Endothelial cell of umbilical vein (primary cell): ENCODE results near the gene IGHMBP2. TPM values are rescaled to one million over a fixed set of nuclear protein-coding genes. Genes with fewer than 3 reads are reported as not detected.

Experiments
- BruUV-seq: library from RNA; stranded (reverse); fragments of 400-500 nt; replicated peaks from 2 replicates; lab custom pipeline; 2021; lab: Mats Ljungman, UMichigan
- CTCF ChIA-PET: fragments of 300-600, 350-600 bp; sonication (Branson Sonifier 250); formaldehyde crosslinking; loops from one replicate; lab custom pipeline; 2021; ENCODE audit warnings: antibody characterized with exemption, inconsistent platforms; lab: Charles Lee
- POLR2A ChIA-PET: fragments of 300-600, 350-600 bp; sonication (Branson Sonifier 250); formaldehyde crosslinking; loops from one replicate; lab custom pipeline; 2021; ENCODE audit warnings: antibody characterized with exemption, inconsistent platforms; lab: Charles Lee
- DNase-seq: peaks from one replicate; pipeline ENCODE4 v3.0.0-alpha.2; 2011; ENCODE audit warnings: low read depth, low spot score
- FAIRE-seq: peaks from 2 replicates; lab custom pipeline; 2011; peaks lifted over from hg19 to GRCh38; lab: Jason Lieb, UNC
- H2AFZ ChIP-seq: 2 replicates; pipeline ENCODE4 v1.6.0; 2012; ENCODE audit warnings: low read depth, low read length, control low read depth, inconsistent platforms
- H3K27ac ChIP-seq: 2 replicates; pipeline ENCODE4 v1.5.1; 2011; ENCODE audit warnings: low read depth, mild to moderate bottlenecking, control low read depth, low read length, moderate library complexity; ENCODE audit not compliant: insufficient read depth
- H3K27me3 ChIP-seq, 2 experiments: 2 replicates each; pipeline versions ENCODE4 v1.6.0 to v1.6.1; 2011; ENCODE audit warnings: low read length in 2 of 2, mixed read lengths in 1 of 2; ENCODE audit not compliant: control insufficient read depth in 2 of 2, insufficient read depth in 2 of 2
- H3K36me3 ChIP-seq, 2 experiments: 2 replicates in 1 of 2; 3 replicates in 1 of 2; pipeline ENCODE4 v1.5.1; 2011; ENCODE audit warnings: low read length in 2 of 2, mild to moderate bottlenecking in 1 of 2, moderate library complexity in 1 of 2; ENCODE audit not compliant: control insufficient read depth in 2 of 2, insufficient read depth in 2 of 2; ENCODE audit errors: extremely low read depth in 1 of 2
- H3K4me1 ChIP-seq: 3 replicates; pipeline ENCODE4 v1.5.1; 2011; ENCODE audit warnings: mild to moderate bottlenecking, low read length; ENCODE audit not compliant: control insufficient read depth, insufficient read depth; ENCODE audit errors: extremely low read depth
- H3K4me2 ChIP-seq: 2 replicates; pipeline ENCODE4 v1.6.1; 2011; ENCODE audit warnings: low read length, control low read depth, mixed read lengths; ENCODE audit not compliant: insufficient read depth
- H3K4me3 ChIP-seq, 3 experiments: fragments of 200-600 bp in 1 of 3; sonication (generic), shearing (Covaris generic) in 1 of 3; replicated peaks in 1 of 3; 2 replicates each; pipeline ENCODE4 v1.5.1; 2011 to 2016; ENCODE audit warnings: control low read depth in 3 of 3, low read length in 3 of 3, mild to moderate bottlenecking in 2 of 3, inconsistent platforms in 1 of 3, low read depth in 1 of 3, moderate library complexity in 1 of 3; ENCODE audit not compliant: insufficient read depth in 1 of 3
- H3K79me2 ChIP-seq: 2 replicates; pipeline ENCODE4 v1.6.0; 2012; ENCODE audit warnings: low read length, inconsistent platforms; ENCODE audit not compliant: control insufficient read depth, insufficient read depth
- H3K9ac ChIP-seq: replicated peaks from 2 replicates; pipeline ENCODE3; 2011; ENCODE audit warnings: low read length, control low read depth; ENCODE audit not compliant: insufficient read depth; ENCODE audit errors: extremely low read depth
- H3K9me1 ChIP-seq: replicated peaks from 3 replicates; pipeline ENCODE4 v1.6.0; 2011; ENCODE audit warnings: mild to moderate bottlenecking, low read length; ENCODE audit not compliant: control insufficient read depth, insufficient read depth; ENCODE audit errors: extremely low read depth
- H3K9me3 ChIP-seq: replicated peaks from 2 replicates; pipeline ENCODE4 v1.5.1; 2012; ENCODE audit warnings: low read length, inconsistent platforms; ENCODE audit not compliant: control insufficient read depth, insufficient read depth
- H4K20me1 ChIP-seq: replicated peaks from 2 replicates; pipeline ENCODE3; 2011; ENCODE audit warnings: mild to moderate bottlenecking, low read length; ENCODE audit not compliant: control insufficient read depth, insufficient read depth; ENCODE audit errors: extremely low read depth
- CTCF ChIP-seq, 2 donors: IDR thresholded peaks; 1 replicate in 1 of 2; 2 replicates in 1 of 2; pipeline ENCODE4 v1.5.1; 2011; ENCODE audit warnings: low read length in 2 of 2, mild to moderate bottlenecking in 2 of 2, moderate library complexity in 2 of 2, control low read depth in 1 of 2, inconsistent platforms in 1 of 2, low read depth in 1 of 2; ENCODE audit not compliant: insufficient read depth in 1 of 2; ENCODE audit errors: extremely low read depth in 1 of 2
- EZH2 ChIP-seq: IDR thresholded peaks from 2 replicates; pipeline ENCODE4 v1.6.1; 2012; ENCODE audit warnings: borderline replicate concordance, low read depth, mild to moderate bottlenecking, moderate library complexity, low read length, inconsistent platforms; ENCODE audit not compliant: severe bottlenecking
- FOS ChIP-seq: IDR thresholded peaks from 2 replicates; pipeline ENCODE4 v1.6.1; 2011; ENCODE audit warnings: mild to moderate bottlenecking, low read length, moderate library complexity, borderline replicate concordance; ENCODE audit not compliant: insufficient read depth
- GATA2 ChIP-seq: IDR thresholded peaks from 2 replicates; pipeline ENCODE4 v1.7.0; 2011; ENCODE audit warnings: low read depth, mild to moderate bottlenecking, moderate library complexity, mixed read lengths, low read length; ENCODE audit not compliant: insufficient read length, insufficient read depth
- JUN ChIP-seq: IDR thresholded peaks from 2 replicates; pipeline ENCODE4 v1.6.1; 2011; ENCODE audit warnings: borderline replicate concordance, low read depth; ENCODE audit not compliant: insufficient read length, insufficient read depth
- MAX ChIP-seq: IDR thresholded peaks from 2 replicates; pipeline ENCODE4 v1.6.1; 2011; ENCODE audit not compliant: insufficient read depth, insufficient read length
- MYC ChIP-seq: IDR thresholded peaks from one replicate; pipeline ENCODE4 v1.6.1; 2011; ENCODE audit warnings: mild to moderate bottlenecking, low read depth, low read length
- POLR2A ChIP-seq: IDR thresholded peaks from 2 replicates; pipeline ENCODE4 v1.6.1; 2012; ENCODE audit warnings: low read depth, mild to moderate bottlenecking, control low read depth, low read length
- POLR2AphosphoS5 ChIP-seq: IDR thresholded peaks from 2 replicates; pipeline ENCODE4 v1.6.1; 2012; ENCODE audit warnings: low read depth, mild to moderate bottlenecking, control low read depth, low read length, moderate library complexity; ENCODE audit not compliant: insufficient read depth
- dilution Hi-C: fragments of 300-500 bp; cut with MboI; formaldehyde crosslinking; loops from one replicate; pipeline ENCODE4 v1.15.0; 2019; ENCODE audit warnings: low sequenced_read_pairs; ENCODE audit not compliant: extremely low pct_ligation_motif_present
- intact Hi-C: fragments of 100-400 bp; cut with micrococcal nuclease; formaldehyde crosslinking; loops from one replicate; pipeline ENCODE4 v1.10.0; 2022
- polyA plus RNA-seq, 4 experiments: library from polyadenylated mRNA; depleted of rRNA in 3 of 4; stranded (reverse) in 3 of 4; unstranded in 1 of 4; fragments of >200 nt; gene quantifications; 2 replicates each; pipeline versions ENCODE4 v1.2.1 to v1.2.3, GENCODE V29; 2011 to 2012; ENCODE audit warnings: missing spikeins in 1 of 4
- total RNA-seq: library from RNA; stranded (reverse); gene quantifications from 2 replicates; pipeline ENCODE4 v1.2.3, GENCODE V29; 2021

Gene IGHMBP2
- total and polyA plus RNA-seq, 2 donors (not counting 3 experiments of a cell fraction or from before 2014, with no cell fraction given) = 10.9 to 25.1 TPM

- POLR2A ChIA-PET = no interaction called here
- intact Hi-C loops (no loop called here), dilution Hi-C loops (no loop called here)
- Histone ChIP-seq H3K4me3 (no peak overlapping the region), H3K27me3 (peaks cover 0 to under 1% of the 10 kb centered on the region in 2 experiments), H3K4me1 (no peaks in the 10 kb centered on the region), H3K9me3 (no peaks in the 10 kb centered on the region), H3K27ac (no peak overlapping the region), H4K20me1 (no peaks in the 10 kb centered on the region), H3K36me3 (no peaks in the 10 kb centered on the region), H3K9me1 (no peaks in the 10 kb centered on the region), H3K9ac (no peak overlapping the region), H3K79me2 (no peaks in the 10 kb centered on the region), H3K4me2 (no peak overlapping the region), H2AFZ (no peak overlapping the region)
- no TSS peak for BruUV-seq
- CTCF ChIA-PET = no interaction called here
- FAIRE-seq (no peak), DNase-seq (no peak)
- TF ChIP-seq CTCF (IDR thresholded peaks at IDR 0.05; ENCODE audit: extremely low read depth in 1 of 2, insufficient read depth in 1 of 2, low read depth in 1 of 2, low read length in 2 of 2) (no peak), POLR2A (no peak)
Observed at GRCh38 chr11:68976095-68976494, 72.4 kb downstream of the IGHMBP2 start.

GRCh38 chr11:68976563-68976962 is 72.9 kb downstream of the IGHMBP2 start:
- peak; percentile 37 for FAIRE-seq
- no peaks in the 10 kb centered on the region for H3K36me3 ChIP-seq
- no peaks in the 10 kb centered on the region for H3K9me1 ChIP-seq
- TF ChIP-seq MAX = no peak
- TF ChIP-seq EZH2 = no peak
- TF ChIP-seq JUN = no peak
- no peak for TF ChIP-seq POLR2A
- TF ChIP-seq POLR2AphosphoS5 = no peak
- TF ChIP-seq GATA2 = no peak
- no peak for TF ChIP-seq MYC
- no peak for TF ChIP-seq CTCF (IDR thresholded peaks at IDR 0.05; ENCODE audit: extremely low read depth in 1 of 2, insufficient read depth in 1 of 2, low read depth in 1 of 2, low read length in 2 of 2)
- no peak for TF ChIP-seq FOS
- no peaks in the 10 kb centered on the region for H3K4me1 ChIP-seq
- no peaks in the 10 kb centered on the region for H3K27me3 ChIP-seq
- ChIA-PET CTCF (no interaction called here), POLR2A (no interaction called here)
- dilution Hi-C loops (no loop called here), intact Hi-C loops (no loop called here)
- H3K79me2 ChIP-seq = no peaks in the 10 kb centered on the region
- H2AFZ ChIP-seq = no peak overlapping the region
- no peak overlapping the region for H3K4me2 ChIP-seq
- H3K4me3 ChIP-seq = no peak overlapping the region
- no peak overlapping the region for H3K27ac ChIP-seq
- no peak overlapping the region for H3K9ac ChIP-seq
- no peak for DNase-seq
- BruUV-seq = no TSS peak
- no peaks in the 10 kb centered on the region for H3K9me3 ChIP-seq
- H4K20me1 ChIP-seq = no peaks in the 10 kb centered on the region
